HEK293 (cell line): ENCODE data around the gene AURKA.

Experiments used
- CTCF ChIP-seq: fragments of 450-650 bp; formaldehyde crosslinking; IDR thresholded peaks from 2 replicates; pipeline ENCODE4 v1.5.1; 2016; ENCODE audit warnings: missing biosample characterization, missing genetic modification characterization
- REST ChIP-seq: fragments of 450-650 bp; formaldehyde crosslinking; IDR thresholded peaks from 2 replicates; pipeline ENCODE4 v1.5.1; 2016; ENCODE audit warnings: missing biosample characterization, missing genetic modification characterization
- YY1 ChIP-seq: fragments of 450-650 bp; formaldehyde crosslinking; IDR thresholded peaks from 2 replicates; pipeline ENCODE4 v1.5.1; 2018; ENCODE audit warnings: missing biosample characterization, missing genetic modification characterization
- ZEB2 ChIP-seq: fragments of 450-650 bp; formaldehyde crosslinking; IDR thresholded peaks from 2 replicates; pipeline ENCODE4 v1.5.1; 2016; ENCODE audit warnings: missing biosample characterization, missing genetic modification characterization
- ZNF138 ChIP-seq: fragments of 450-650 bp; formaldehyde crosslinking; IDR thresholded peaks from 2 replicates; pipeline ENCODE4 v1.5.1; 2016; ENCODE audit warnings: missing biosample characterization, missing genetic modification characterization, borderline replicate concordance
- ZNF280D ChIP-seq: fragments of 450-650 bp; formaldehyde crosslinking; IDR thresholded peaks from 2 replicates; pipeline ENCODE4 v1.5.1; 2016; ENCODE audit warnings: missing biosample characterization, missing genetic modification characterization

- TF ChIP-seq REST (tag by site-specific recombination) (no peak), CTCF (no peak), YY1 (tag by site-specific recombination) (no peak), ZNF280D (tag by site-specific recombination) (no peak), ZNF138 (no peak), ZEB2 (tag by site-specific recombination) (no peak)
Observed at GRCh38 chr20:56437196-56437960, 45.4 kb upstream of the AURKA start.
